ENCODE data around the gene ZNF428. TPM values are rescaled to one million over a fixed set of nuclear protein-coding genes. Genes with fewer than 3 reads are reported as not detected.

Gene ZNF428
- total and polyA plus RNA-seq, 2 of the 8 experiments (the other 6 are each of a cell fraction or from before 2014, with no cell fraction given), result 7.8 to 16.7 TPM

GRCh38 chr19:43616306-43616705 is 3.1 kb downstream of the ZNF428 start:
- Histone ChIP-seq H3K36me3 (ENCODE audit: control insufficient read depth in 2 of 4, insufficient read depth in 4 of 4, low read length in 3 of 4) (peaks cover 0 to 4% (median 1%) of the 10 kb centered on the region in 4 experiments; a peak in 2 of 8 replicates), H2BK12ac (ENCODE audit: low read depth, low read length) (no peak overlapping the region), H3K23me2 (ENCODE audit: low read depth, low read length) (peaks cover 10% of the 10 kb centered on the region), H2BK15ac (ENCODE audit: low read length) (no peak overlapping the region), H3K18ac (ENCODE audit: extremely low read depth, low read length) (no peak overlapping the region), H3K27ac (ENCODE audit: low read depth, low read length) (no peak overlapping the region), H3K4me1 (replicated peaks in 1 of 4; ENCODE audit: control insufficient read depth in 3 of 4, insufficient read depth in 4 of 4, low read length in 3 of 4) (peaks cover 4 to 13% (median 7%) of the 10 kb centered on the region in 4 experiments; a peak in 6 of 7 replicates), H2BK120ac (replicated peaks; ENCODE audit: low read depth, low read length) (no peak overlapping the region), H3K27me3 (replicated peaks in 1 of 4; ENCODE audit: control insufficient read depth in 3 of 4, extremely low read depth in 1 of 4, insufficient read depth in 3 of 4, low read length in 3 of 4) (no peaks in the 10 kb centered on the region), H3K79me2 (ENCODE audit: control insufficient read depth in 1 of 2, insufficient read depth in 2 of 2, low read length in 2 of 2) (peaks cover 0 to 11% of the 10 kb centered on the region in 2 experiments; a peak in 2 of 4 replicates), H4K8ac (ENCODE audit: extremely low read depth, insufficient read depth, low read length) (no peak overlapping the region), H2AFZ (ENCODE audit: low read length) (no peak overlapping the region), H2BK20ac (ENCODE audit: low read length) (no peak overlapping the region), H3K4me2 (ENCODE audit: insufficient read depth in 1 of 2, low read depth in 2 of 2, low read length in 2 of 2) (no peak overlapping the region), H4K20me1 (replicated peaks in 1 of 2; ENCODE audit: control insufficient read depth in 1 of 2, insufficient read depth in 2 of 2, low read length in 2 of 2) (peaks cover 0 to 3% of the 10 kb centered on the region in 2 experiments), H3K14ac (ENCODE audit: insufficient read length) (no peak overlapping the region), H2AK5ac (ENCODE audit: low read depth, low read length) (no peak overlapping the region), H3K4me3 (ENCODE audit: extremely low read depth in 1 of 4, insufficient read depth in 2 of 4, low read depth in 3 of 4, low read length in 4 of 4) (no peak overlapping the region), H2BK5ac (ENCODE audit: low read depth, low read length) (no peak overlapping the region), H3K56ac (replicated peaks; ENCODE audit: insufficient read length, low read depth, low read length) (no peak overlapping the region), H3K4ac (replicated peaks; ENCODE audit: insufficient read length, low read depth, low read length) (no peak overlapping the region), H3K9ac (replicated peaks in 1 of 4; ENCODE audit: extremely low read depth in 1 of 4, low read depth in 3 of 4, low read length in 3 of 4) (no peak overlapping the region), H3K23ac (ENCODE audit: insufficient read length) (no peak overlapping the region), H3K9me3 (ENCODE audit: insufficient read depth in 2 of 2, low read depth in 1 of 2, low read length in 1 of 2) (no peaks in the 10 kb centered on the region; a peak in 1 of 4 replicates), H3K79me1 (ENCODE audit: low read depth, low read length) (peaks cover 7% of the 10 kb centered on the region), H4K5ac (ENCODE audit: insufficient read length, low read depth, low read length) (no peak overlapping the region), H4K91ac (replicated peaks; ENCODE audit: insufficient read length, low read length) (no peak overlapping the region)
- DNase-seq (ENCODE audit: low read depth in 1 of 2, low spot score in 2 of 2) (no peak), FAIRE-seq (no peak)
- ChIA-PET POLR2A (ENCODE audit: partially characterized antibody) (interaction anchor here (0.8 to 1.5 kb wide), 5 partner anchors 11 to 20 kb away, joined by 3 to 4 read pairs (median 3); partner anchors contain the start of genes IRGQ and ZNF576), CTCF (ENCODE audit: partially characterized antibody) (interaction anchor here (0.6 to 1.2 kb wide), 4 partner anchors 9 to 22 kb away, joined by 3 to 5 read pairs (median 3); no protein-coding TSS in a partner anchor)
- WGBS, 2 experiments (ENCODE audit: extremely low coverage in 1 of 2, insufficient coverage in 1 of 2, insufficient read length in 1 of 2, insufficient replicate concordance in 2 of 2, low coverage in 1 of 2, low lambda C conversion rate in 2 of 2, missing lambda C conversion rate in 1 of 2), result 100% methylated on average over 1 of the region's 1 CpG; no CpG with 5 or more reads in 1 of the 2 experiments
- TF ChIP-seq MAFK (IDR thresholded peaks at IDR 0.05; ENCODE audit: low read depth, low read length) (no peak), ASH2L (IDR thresholded peaks at IDR 0.05; ENCODE audit: low read length) (no peak), CEBPB (IDR thresholded peaks at IDR 0.05; ENCODE audit: low read depth, low read length) (no peak), TEAD4 (IDR thresholded peaks at IDR 0.05; ENCODE audit: low read depth, low read length) (no peak), RFX5 (IDR thresholded peaks at IDR 0.05; ENCODE audit: borderline replicate concordance, low read depth, low read length) (no peak), RXRA (IDR thresholded peaks at IDR 0.05; ENCODE audit: insufficient read depth, low read depth, low read length) (no peak), SP4 (IDR thresholded peaks at IDR 0.05; ENCODE audit: low read length) (no peak), CBX8 (IDR thresholded peaks at IDR 0.05; ENCODE audit: borderline replicate concordance, low read depth, low read length) (no peak), GABPA (IDR thresholded peaks at IDR 0.05; ENCODE audit: borderline replicate concordance, insufficient read depth, low read length) (no peak), YY1 (IDR thresholded peaks at IDR 0.05; ENCODE audit: low read depth, low read length) (no peak), CHD1 (IDR thresholded peaks at IDR 0.05; ENCODE audit: low read depth, low read length) (no peak), HDAC2 (IDR thresholded peaks at IDR 0.05; ENCODE audit: borderline replicate concordance in 1 of 2, low read depth in 2 of 2, low read length in 2 of 2) (no peak), POLR2AphosphoS5 (IDR thresholded peaks at IDR 0.05; ENCODE audit: low read depth, low read length) (no peak)
- TF ChIP-seq, protein P1, sequence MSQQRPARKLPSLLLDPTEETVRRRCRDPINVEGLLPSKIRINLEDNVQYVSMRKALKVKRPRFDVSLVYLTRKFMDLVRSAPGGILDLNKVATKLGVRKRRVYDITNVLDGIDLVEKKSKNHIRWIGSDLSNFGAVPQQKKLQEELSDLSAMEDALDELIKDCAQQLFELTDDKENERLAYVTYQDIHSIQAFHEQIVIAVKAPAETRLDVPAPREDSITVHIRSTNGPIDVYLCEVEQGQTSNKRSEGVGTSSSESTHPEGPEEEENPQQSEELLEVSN (IDR thresholded peaks at IDR 0.05), result no peak
